HepG2 (cell line): ENCODE measurements around the gene NDUFB10. TPM values are rescaled to one million over a fixed set of nuclear protein-coding genes. Genes with fewer than 3 reads are reported as not detected.

Experiments used
- FOXJ3 ChIP-seq: sonication (generic); formaldehyde crosslinking; IDR thresholded peaks from 2 replicates; pipeline ENCODE4 v1.4.0; 2020; ENCODE audit warnings: missing genetic modification reagents, mild to moderate bottlenecking, borderline replicate concordance
- HNF4A ChIP-seq: sonication (generic); formaldehyde crosslinking; IDR thresholded peaks from 2 replicates; pipeline ENCODE4 v1.4.0; 2020; ENCODE audit warnings: missing genetic modification reagents
- HOMEZ ChIP-seq: IDR thresholded peaks from 2 replicates; pipeline ENCODE4 v1.6.1; 2016; ENCODE audit warnings: low read depth
- KIAA2018 ChIP-seq: sonication (generic); formaldehyde crosslinking; IDR thresholded peaks from 2 replicates; pipeline ENCODE4 v1.5.0; 2020; ENCODE audit warnings: mild to moderate bottlenecking, missing genetic modification reagents, borderline replicate concordance
- NR2F2 ChIP-seq: IDR thresholded peaks from 2 replicates; pipeline ENCODE4 v1.6.1; 2012; ENCODE audit warnings: low read depth, inconsistent platforms, borderline replicate concordance
- NR2F6 ChIP-seq, 2 experiments: IDR thresholded peaks; 2 replicates each; pipeline ENCODE4 v1.6.1; 2016; ENCODE audit warnings: antibody characterized with exemption in 1 of 2, mild to moderate bottlenecking in 1 of 2
- PBX2 ChIP-seq: IDR thresholded peaks from 2 replicates; pipeline ENCODE4 v1.6.1; 2016; ENCODE audit warnings: control low read depth
- SMAD3 ChIP-seq: sonication (generic); formaldehyde crosslinking; IDR thresholded peaks from 2 replicates; pipeline ENCODE4 v1.4.0; 2020; ENCODE audit warnings: missing genetic modification reagents
- SSRP1 ChIP-seq: IDR thresholded peaks from 2 replicates; pipeline ENCODE4 v1.6.1; 2016; ENCODE audit warnings: control low read depth
- TRIM24 ChIP-seq: sonication (generic); formaldehyde crosslinking; IDR thresholded peaks from 2 replicates; pipeline ENCODE4 v1.8.0; 2022; ENCODE audit warnings: mild to moderate bottlenecking, missing genetic modification reagents
- ZKSCAN5 ChIP-seq: sonication (generic); formaldehyde crosslinking; IDR thresholded peaks from 2 replicates; pipeline ENCODE4 v1.5.1; 2020; ENCODE audit warnings: mild to moderate bottlenecking, missing genetic modification reagents
- ZMYM2 ChIP-seq: sonication (generic); formaldehyde crosslinking; IDR thresholded peaks from 2 replicates; pipeline ENCODE4 v1.8.0; 2022; ENCODE audit warnings: mild to moderate bottlenecking, missing genetic modification reagents
- ZNF317 ChIP-seq: sonication (generic); formaldehyde crosslinking; IDR thresholded peaks from 2 replicates; pipeline ENCODE4 v1.5.0; 2020; ENCODE audit warnings: mild to moderate bottlenecking, missing genetic modification reagents
- ZNF362 ChIP-seq: sonication (generic); formaldehyde crosslinking; IDR thresholded peaks from 2 replicates; pipeline ENCODE4 v1.4.0; 2020; ENCODE audit warnings: missing genetic modification reagents, mild to moderate bottlenecking, borderline replicate concordance
- polyA plus RNA-seq, 8 experiments: library from polyadenylated mRNA; depleted of rRNA in 3 of 8; stranded (reverse) in 7 of 8; unstranded in 1 of 8; fragments of >200 nt; fragmentation: Illumina TruSeq in 4 of 8; extraction: Trizol in 4 of 8; gene quantifications; 2 replicates each; pipeline versions ENCODE4 v1.2.1 to v1.2.3, GENCODE V29; 2011 to 2016; ENCODE audit warnings: low read depth in 4 of 8, missing spikeins in 1 of 8, mixed read lengths in 1 of 8; ENCODE audit not compliant: insufficient read depth in 1 of 8
- total RNA-seq, 5 experiments: library from RNA; depleted of rRNA; stranded (reverse); fragments of >200 nt; fragmentation: Illumina TruSeq; extraction: Trizol; gene quantifications; 2 replicates each; pipeline ENCODE4 v1.2.3, GENCODE V29; 2016; ENCODE audit warnings: low read depth in 1 of 5

Gene NDUFB10
- total and polyA plus RNA-seq, 2 of the 13 experiments (the other 11 are each of a cell fraction or from before 2014, with no cell fraction given): 68.6 to 157 TPM

- TF ChIP-seq NR2F6 (IDR thresholded peaks at IDR 0.05): peak; percentile 72
- TF ChIP-seq NR2F6 (CRISPR knock-in tag; IDR thresholded peaks at IDR 0.05): peak; percentile 66; the same call in 1 of the 2 replicates
- TF ChIP-seq ZNF362 (CRISPR knock-in tag): 0 out of 2 replicates have a peak, but pooled peaks have one; percentile 1
- peak; percentile 86 for TF ChIP-seq ZNF317 (CRISPR knock-in tag)
- peak; percentile 56; the same call in 1 of the 2 replicates for TF ChIP-seq HOMEZ
- TF ChIP-seq ZMYM2: peak; percentile 51; the same call in 1 of the 2 replicates
- TF ChIP-seq KIAA2018: no peak
- peak; percentile 74; the same call in 1 of the 2 replicates for TF ChIP-seq SMAD3
- peak; percentile 97 for TF ChIP-seq HNF4A (CRISPR knock-in tag)
- peak; percentile 77; the same call in 1 of the 2 replicates for TF ChIP-seq FOXJ3
- TF ChIP-seq NR2F2: peak; percentile 68; the same call in 1 of the 2 replicates
- no peak for TF ChIP-seq PBX2
- TF ChIP-seq ZKSCAN5 (CRISPR knock-in tag): no peak
- no peak; the same call in 1 of the 2 replicates for TF ChIP-seq SSRP1 (CRISPR knock-in tag)
- no peak for TF ChIP-seq TRIM24 (CRISPR knock-in tag)
Measured at GRCh38 chr16:1940273-1941161, 18.8 kb upstream of the NDUFB10 start (continued).
